Karpas-422 (cell line): ENCODE measurements around the gene RANGRF. TPM values are rescaled to one million over a fixed set of nuclear protein-coding genes. Genes with fewer than 3 reads are reported as not detected.

Source experiments
- DNase-seq: peaks from one replicate; pipeline ENCODE4 v3.0.0-alpha.2; 2015
- H2AFZ ChIP-seq: fragments of 200-600 bp; sonication (generic); 2 replicates; pipeline ENCODE4 v1.6.1; 2014; ENCODE audit warnings: antibody characterized with exemption, low read length, mixed read lengths
- H3K27ac ChIP-seq: fragments of 200-600 bp; sonication (generic); 2 replicates; pipeline ENCODE4 v1.5.1; 2014; ENCODE audit warnings: mild to moderate bottlenecking, low read length, moderate library complexity
- H3K27me3 ChIP-seq: fragments of 200-600 bp; sonication (generic); 2 replicates; pipeline ENCODE4 v1.6.1; 2014; ENCODE audit warnings: low read length, mixed read lengths
- H3K36me3 ChIP-seq: fragments of 200-600 bp; sonication (generic); 2 replicates; pipeline ENCODE4 v1.6.1; 2014; ENCODE audit warnings: low read length, mixed read lengths; ENCODE audit not compliant: insufficient read depth
- H3K4me1 ChIP-seq: fragments of 200-600 bp; sonication (generic); 2 replicates; pipeline ENCODE4 v1.6.1; 2014; ENCODE audit warnings: mild to moderate bottlenecking, low read length, mixed read lengths
- H3K4me2 ChIP-seq: fragments of 200-600 bp; sonication (generic); 2 replicates; pipeline ENCODE4 v1.6.1; 2014; ENCODE audit warnings: low read length, low read depth, mild to moderate bottlenecking; ENCODE audit not compliant: poor library complexity, severe bottlenecking
- H3K4me3 ChIP-seq: fragments of 200-600 bp; sonication (generic); 2 replicates; pipeline ENCODE4 v1.5.1; 2014; ENCODE audit warnings: mild to moderate bottlenecking, antibody characterized with exemption, low read length, mixed read lengths
- H3K79me2 ChIP-seq: fragments of 200-600 bp; sonication (generic); 2 replicates; pipeline ENCODE4 v1.6.1; 2014; ENCODE audit warnings: mild to moderate bottlenecking, low read length, mixed read lengths
- H3K9ac ChIP-seq: fragments of 200-600 bp; sonication (generic); 2 replicates; pipeline ENCODE4 v1.6.0; 2014; ENCODE audit warnings: low read length
- H3K9me2 ChIP-seq: fragments of 200-600 bp; sonication (generic), shearing (Covaris generic); replicated peaks from 2 replicates; pipeline ENCODE4 v1.6.0; 2014; ENCODE audit warnings: mild to moderate bottlenecking, low read length, moderate library complexity; ENCODE audit not compliant: insufficient read depth
- H3K9me3 ChIP-seq: fragments of 300-700, 200-600 bp; sonication (generic); 2 replicates; pipeline ENCODE4 v1.6.1; 2014; ENCODE audit warnings: low read length, mixed read lengths
- H4K20me1 ChIP-seq: fragments of 200-600 bp; sonication (generic); 2 replicates; pipeline ENCODE4 v1.6.1; 2014; ENCODE audit warnings: mild to moderate bottlenecking, antibody characterized with exemption, low read length, low read depth; ENCODE audit not compliant: insufficient read depth
- small RNA-seq: library from RNA; depleted of rRNA; stranded (forward); fragments of <200 nt; gene quantifications from one replicate; pipeline ENCODE3, GENCODE V24; 2014
- total RNA-seq: library from RNA; depleted of rRNA; stranded (reverse); fragments of >200 nt; shearing (Covaris generic); gene quantifications from 2 replicates; pipeline ENCODE4 v1.2.3, GENCODE V29; 2014; ENCODE audit warnings: low replicate concordance; rRNA removed

RANGRF gene
- total RNA-seq, 1 experiment from 2014 or later, result 25.5 TPM

DNA sequence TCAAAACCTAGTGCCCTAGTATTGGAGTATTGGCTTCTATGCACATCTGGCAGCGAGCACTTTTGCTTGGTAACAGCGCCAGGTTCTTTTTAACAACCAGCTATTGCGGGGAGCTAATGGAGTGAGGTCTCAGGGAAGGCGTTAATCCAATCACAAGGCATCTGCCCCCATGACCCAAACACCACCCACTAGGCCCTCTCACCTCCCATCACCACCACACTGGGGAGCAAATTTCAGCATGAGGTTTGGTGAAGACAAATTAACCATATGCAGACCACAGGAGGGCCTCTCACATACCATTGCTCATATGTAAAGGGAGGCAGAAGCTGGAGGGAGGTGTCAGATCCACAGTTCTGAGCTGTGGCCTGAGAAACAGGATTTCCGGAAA, 50.3 kb downstream of the RANGRF start:
- no peaks in the 10 kb centered on the region for H3K9me3 ChIP-seq
- H3K27ac ChIP-seq, result no peak overlapping the region
- peaks cover 8% of the 10 kb centered on the region for H3K4me1 ChIP-seq
- H4K20me1 ChIP-seq, result no peaks in the 10 kb centered on the region
- no peaks in the 10 kb centered on the region for H3K36me3 ChIP-seq
- no peak overlapping the region for H3K9ac ChIP-seq
- H3K27me3 ChIP-seq, result no peaks in the 10 kb centered on the region
- no peaks in the 10 kb centered on the region for H3K79me2 ChIP-seq
- no peak overlapping the region for H2AFZ ChIP-seq
- H3K9me2 ChIP-seq, result no peaks in the 10 kb centered on the region
- no peak overlapping the region for H3K4me3 ChIP-seq
- no peak for DNase-seq
- no peak overlapping the region for H3K4me2 ChIP-seq

DNA sequence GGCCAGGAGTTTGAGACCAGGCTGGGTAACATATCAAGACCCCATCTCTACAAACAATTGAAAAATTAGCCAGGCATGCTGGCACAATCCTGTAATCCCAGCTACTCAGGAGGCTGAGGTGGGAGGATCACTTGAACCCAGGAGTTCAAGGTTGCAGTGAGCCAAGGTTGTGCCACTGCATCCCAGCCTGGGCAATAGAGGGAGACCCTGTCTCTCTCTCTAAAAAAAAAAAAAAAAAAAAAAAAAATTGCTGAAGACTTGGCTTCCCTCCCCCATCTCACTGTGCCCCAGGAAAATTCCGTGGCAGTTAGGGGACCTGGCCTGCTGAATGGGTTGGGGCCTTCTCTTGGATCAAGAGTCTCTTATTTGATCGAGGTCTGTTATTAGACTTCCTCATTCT, 51.1 kb downstream of the RANGRF start, which contains the start of gene ODF4:
Gene ODF4 (plus strand): TSS at position 301 of the 400 bp plus-strand sequence. CDS start 212 bp downstream, outside the sequence.
- Histone ChIP-seq H3K27me3 (no peaks in the 10 kb centered on the region), H2AFZ (no peak within 1 kb of the TSS), H3K4me2 (no peak within 1 kb of the TSS), H3K9ac (no peak within 1 kb of the TSS), H4K20me1 (no peaks in the 10 kb centered on the region), H3K36me3 (no peaks in the 10 kb centered on the region), H3K79me2 (no peaks in the 10 kb centered on the region), H3K9me3 (no peaks in the 10 kb centered on the region), H3K27ac (no peak within 1 kb of the TSS), H3K9me2 (no peaks in the 10 kb centered on the region), H3K4me3 (no peak within 1 kb of the TSS), H3K4me1 (peaks cover 8% of the 10 kb centered on the region)
- no peak for DNase-seq

Small RNA genes within 50 kb of the gene (small RNA-seq; reads per million reads assigned to genes)
- 0.16 reads per million for gene RF00265

Other genes starting within 250 kb of the RANGRF start
- not detected in 2 replicates for gene ALOX15B, start 249.6 kb upstream of the RANGRF start, total RNA-seq
- 0.22 and 1.5 TPM in 2 replicates for gene ALOX12B, start 201.0 kb upstream of the RANGRF start, total RNA-seq
- gene ALOXE3, start 170.2 kb upstream of the RANGRF start, total RNA-seq, result 0.18 TPM in 1 of 2 replicates, not detected in the other
- gene HES7, start 164.6 kb upstream of the RANGRF start, total RNA-seq, result 0.37 and 2.1 TPM in 2 replicates
- gene PER1, start 136.3 kb upstream of the RANGRF start, total RNA-seq, result 12.7 and 24.0 TPM in 2 replicates
- gene VAMP2, start 125.7 kb upstream of the RANGRF start, total RNA-seq, result 24.5 and 47.7 TPM in 2 replicates
- 70.7 and 134 TPM in 2 replicates for gene TMEM107, start 112.3 kb upstream of the RANGRF start, total RNA-seq
- gene BORCS6, start 98.5 kb upstream of the RANGRF start, total RNA-seq, result 10.3 and 34.4 TPM in 2 replicates
- 71.0 and 82.4 TPM in 2 replicates for gene AURKB, start 78.1 kb upstream of the RANGRF start, total RNA-seq
- gene CTC1, start 40.6 kb upstream of the RANGRF start, total RNA-seq, result 16.4 and 19.7 TPM in 2 replicates
- gene PFAS, start 39.4 kb upstream of the RANGRF start, total RNA-seq, result 39.9 and 129 TPM in 2 replicates
- 4.8 and 7.6 TPM in 2 replicates for gene SLC25A35, start 6.7 kb downstream of the RANGRF start, total RNA-seq
- gene ARHGEF15, start 21.6 kb downstream of the RANGRF start, total RNA-seq, result not detected in 2 replicates
- not detected in 2 replicates for gene ODF4, start 51.2 kb downstream of the RANGRF start, total RNA-seq
- gene RPL26, start 94.5 kb downstream of the RANGRF start, total RNA-seq, result 4,201 and 4,757 TPM in 2 replicates
- not detected in 2 replicates for gene RNF222, start 109.2 kb downstream of the RANGRF start, total RNA-seq
- gene NDEL1, start 147.2 kb downstream of the RANGRF start, total RNA-seq, result 26.0 and 48.6 TPM in 2 replicates